A172 (cell line): Measurements from ENCODE around the gene NEU1. TPM values are rescaled to one million over a fixed set of nuclear protein-coding genes. Genes with fewer than 3 reads are reported as not detected.
"Not testable (repeated sequence)": the region's sequence is repeated elsewhere in the genome, so short reads cannot be mapped to it uniquely, and the experiment has no call there.

Experiments
- DNase-seq: peaks from one replicate; pipeline ENCODE4 v3.0.0-alpha.2; 2015; ENCODE audit warnings: low spot score
- total RNA-seq: library from RNA; depleted of rRNA; stranded (reverse); fragments of >200 nt; shearing (Covaris generic); gene quantifications from 2 replicates; pipeline ENCODE4 v1.2.3, GENCODE V29; 2014

The NEU1 gene
- total RNA-seq, 1 experiment from 2014 or later: 107 TPM

DNA sequence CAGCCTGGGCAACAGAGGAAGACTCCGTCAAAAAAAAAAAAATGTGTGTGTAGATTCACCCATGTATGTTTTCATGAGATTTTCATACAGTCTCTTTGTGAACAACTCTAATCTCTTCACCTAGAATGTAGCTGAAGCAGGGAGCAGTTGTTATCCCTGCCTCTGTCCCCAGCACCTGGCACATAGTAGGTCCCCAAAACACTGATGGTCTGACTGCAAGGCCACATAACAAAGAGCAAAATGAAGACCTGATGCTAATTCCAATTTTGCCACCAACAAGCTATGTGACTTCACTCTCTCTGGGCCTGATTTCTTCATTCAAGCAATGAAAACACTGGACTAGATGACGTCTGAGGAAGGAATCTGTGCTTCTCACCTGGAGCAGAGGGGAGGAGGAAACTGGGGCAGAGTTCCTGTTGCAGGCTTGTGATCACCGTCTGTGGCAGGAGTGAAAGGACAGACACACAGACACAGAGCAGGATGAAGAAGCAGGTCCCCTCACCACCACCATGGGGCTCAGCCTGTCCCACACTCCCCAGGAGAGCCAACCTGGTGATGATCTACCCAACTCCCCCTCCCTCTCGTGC lies 11.6 kb upstream of the NEU1 start:
- DNase-seq: no peak

DNA sequence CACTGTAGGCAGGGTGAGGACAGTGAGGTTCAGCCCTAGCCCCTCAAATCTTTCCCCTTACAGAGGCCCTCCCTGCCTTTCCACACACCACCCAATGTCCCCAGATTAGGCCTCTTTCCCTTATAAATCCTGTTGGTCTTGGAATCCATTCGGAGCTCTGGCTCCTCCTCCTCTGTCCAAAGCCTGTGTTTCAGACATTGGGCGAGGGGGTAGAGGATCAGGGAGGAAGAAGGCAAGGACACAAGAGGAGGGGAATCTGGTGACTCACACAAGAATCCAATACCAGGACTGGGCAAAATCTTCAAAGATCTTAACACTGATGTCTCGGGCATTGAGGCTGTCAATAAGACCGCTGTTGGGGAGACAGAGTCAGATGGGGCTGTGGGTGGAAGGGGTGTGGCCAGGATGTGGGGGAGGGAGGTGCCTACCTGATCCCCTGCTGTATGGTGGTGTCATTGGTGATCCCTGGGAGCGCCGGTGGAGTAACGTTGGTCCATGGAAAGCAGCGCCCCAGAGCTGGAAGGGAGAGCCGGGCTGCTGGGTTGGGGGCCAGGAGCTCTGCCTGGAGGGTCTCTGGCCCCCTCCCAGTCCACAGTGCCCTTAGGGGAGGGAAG lies 8.5 kb upstream of the NEU1 start:
- DNase-seq: peak; percentile 21

DNA sequence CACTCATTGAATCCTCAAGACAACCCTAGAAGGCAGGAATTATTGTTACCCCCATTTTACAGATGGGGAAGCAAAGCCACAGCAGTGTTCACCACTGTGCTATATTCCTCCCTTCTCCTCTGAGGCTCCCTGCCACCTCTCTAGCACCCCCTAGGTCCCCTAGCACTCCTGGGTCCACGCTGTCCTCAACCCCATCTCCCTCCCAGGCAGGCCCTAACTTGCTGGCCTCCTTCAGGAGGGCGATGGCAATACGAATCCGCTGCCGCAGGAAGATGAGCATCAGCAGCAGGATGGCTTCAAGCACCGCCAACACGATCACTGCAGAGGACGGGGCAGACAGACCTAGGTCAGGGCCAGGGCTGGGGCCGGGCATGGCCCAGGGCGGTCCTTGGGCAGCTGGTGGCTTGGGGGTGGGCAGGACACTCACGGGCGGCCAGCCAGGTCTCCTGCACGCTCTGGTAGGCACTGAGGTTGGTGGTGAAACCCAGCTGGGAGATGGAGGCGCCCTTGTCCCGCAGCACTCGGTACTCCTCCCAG lies 7.8 kb upstream of the NEU1 start:
- no peak for DNase-seq

DNA sequence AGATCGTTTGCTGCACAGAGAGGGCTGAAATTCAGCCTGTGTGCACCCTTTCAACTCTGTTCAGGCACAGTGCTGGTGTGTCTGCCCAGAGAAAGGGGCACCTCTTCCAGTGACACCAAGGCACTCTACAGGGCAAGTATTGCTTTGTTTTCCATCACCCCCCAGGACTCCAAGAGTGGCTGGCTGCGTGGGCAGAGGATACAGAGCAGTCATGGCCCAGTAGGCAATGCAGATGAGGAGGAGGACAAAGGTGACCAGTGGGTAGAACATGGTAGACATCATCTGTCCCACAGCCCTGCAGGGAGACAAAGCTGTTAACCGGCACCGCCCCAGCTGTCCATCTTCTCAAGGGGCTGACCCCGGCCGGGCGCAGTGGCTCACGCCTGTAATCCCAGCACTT lies 6.7 kb upstream of the NEU1 start:
- DNase-seq: no peak

DNA sequence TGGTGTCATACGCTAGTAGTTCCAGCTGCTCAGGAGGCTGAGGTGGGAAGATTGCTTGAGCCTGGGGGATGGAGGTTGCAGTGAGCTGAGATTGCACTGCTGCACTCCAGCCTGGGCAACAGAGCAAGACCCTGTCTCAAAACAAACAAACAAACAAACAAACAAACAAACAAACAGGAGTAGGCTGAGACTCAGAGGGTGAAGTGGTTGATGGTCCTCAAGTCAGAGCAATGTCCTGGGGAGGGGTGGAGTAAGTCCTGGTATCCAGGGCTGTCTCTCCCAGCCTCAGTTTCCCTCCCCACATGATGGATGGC lies 6.0 kb upstream of the NEU1 start:
- not testable (repeated sequence) for DNase-seq

DNA sequence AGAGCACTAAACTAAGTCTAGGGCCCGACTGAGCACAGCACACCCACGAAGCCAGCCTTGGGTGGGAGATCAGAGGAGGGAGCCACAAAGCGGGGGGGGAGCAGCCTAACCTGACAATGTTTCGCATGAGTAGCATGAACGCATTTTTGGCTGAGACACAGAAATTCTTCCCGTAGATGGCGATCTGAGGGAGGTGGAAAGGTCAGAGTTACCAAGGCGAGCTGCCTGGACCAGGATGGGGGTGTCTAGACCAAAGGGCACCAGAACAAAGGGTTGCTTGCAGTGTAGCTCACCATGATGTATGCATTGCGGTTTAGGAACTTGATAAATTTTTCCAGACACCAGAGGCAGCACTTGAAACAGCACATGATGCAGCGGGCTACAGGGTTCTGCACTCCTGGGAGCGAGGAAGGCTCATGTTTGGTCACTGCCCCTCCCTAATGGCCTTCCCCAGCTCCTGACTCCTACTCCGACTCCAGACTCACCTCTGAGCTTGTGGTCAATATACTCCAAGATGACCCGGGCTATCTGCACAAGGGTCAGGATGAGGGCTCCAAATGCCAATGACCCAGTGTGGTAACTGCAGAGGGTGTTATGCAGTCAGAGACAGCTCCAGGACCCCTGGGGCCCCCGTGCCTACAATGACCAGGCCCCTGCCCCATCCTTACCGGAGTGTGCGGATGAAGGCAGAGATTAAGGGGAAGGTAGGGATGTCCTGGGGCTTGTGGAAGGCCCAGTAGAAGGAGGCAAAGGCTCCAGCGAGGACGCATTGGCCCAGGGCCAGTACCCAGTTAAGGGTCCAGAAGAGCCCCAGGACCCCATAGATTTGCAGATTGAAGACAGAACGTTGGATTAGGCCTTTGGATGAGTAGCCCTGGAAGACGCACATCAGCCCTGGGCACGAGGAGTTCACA lies 2.8 kb upstream of the NEU1 start:
- DNase-seq: no peak

DNA sequence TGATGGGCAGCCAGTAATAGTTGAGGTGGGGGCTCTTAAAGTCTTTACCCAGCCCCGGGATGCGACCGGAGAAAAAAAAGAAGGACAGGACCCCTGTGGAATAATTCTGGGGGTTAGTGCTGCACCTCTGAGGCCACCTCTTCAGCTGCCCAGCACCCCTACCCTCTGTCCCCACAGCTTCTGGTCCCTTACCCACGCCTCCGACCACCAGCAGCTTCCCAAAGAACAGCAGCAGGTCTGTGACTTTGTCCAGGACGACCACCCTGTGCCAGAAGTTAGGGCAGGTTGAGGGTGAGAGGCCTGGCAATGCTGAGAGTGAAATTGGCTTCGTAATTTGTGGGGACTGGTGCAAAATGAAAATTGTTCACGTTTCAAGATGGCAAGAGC lies 2.2 kb upstream of the NEU1 start:
- DNase-seq: no peak

DNA sequence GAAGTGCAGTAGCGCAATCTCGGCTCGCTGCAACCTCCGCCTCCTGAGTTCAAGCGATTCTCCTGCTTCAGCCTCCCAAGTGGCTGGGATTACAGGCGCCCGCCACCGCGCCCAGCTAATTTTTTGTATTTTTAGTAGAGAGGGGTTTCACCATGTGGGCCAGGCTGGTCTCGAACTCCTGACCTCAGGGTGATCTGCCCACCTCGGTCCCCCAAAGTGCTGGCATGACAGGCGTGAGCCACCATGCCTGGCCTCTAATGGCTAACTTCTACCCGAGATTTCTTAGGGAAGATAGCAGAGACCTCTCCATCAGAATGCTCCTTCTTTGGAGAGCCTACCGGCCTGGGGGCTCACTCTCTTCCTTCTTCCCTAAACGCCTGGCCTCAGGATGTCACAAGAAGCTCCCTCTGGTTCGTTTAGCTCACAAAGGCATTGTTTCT lies 1.5 kb upstream of the NEU1 start:
- DNase-seq: not testable (repeated sequence)

DNA sequence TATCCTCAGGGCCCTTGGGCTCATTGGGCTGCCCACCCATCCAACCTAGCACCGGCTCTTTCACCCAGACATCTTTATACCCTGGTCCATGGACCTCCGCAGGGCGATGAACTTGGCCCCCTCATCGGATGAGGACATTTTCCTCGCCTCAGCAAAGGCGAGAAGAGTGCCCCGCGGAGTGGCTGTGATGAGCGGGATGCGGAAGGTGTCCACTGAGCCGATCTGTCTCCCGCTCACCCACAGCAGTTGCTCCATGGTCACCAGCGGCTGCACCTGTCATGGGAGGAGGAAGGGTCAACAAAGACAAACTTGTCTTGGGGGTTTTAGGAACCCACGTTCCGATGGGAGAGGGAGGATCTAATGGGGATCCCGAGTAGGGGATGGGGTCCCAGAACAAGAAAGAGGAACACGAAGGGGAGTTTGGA lies 690 bp downstream of the NEU1 start:
- DNase-seq: no peak

DNA sequence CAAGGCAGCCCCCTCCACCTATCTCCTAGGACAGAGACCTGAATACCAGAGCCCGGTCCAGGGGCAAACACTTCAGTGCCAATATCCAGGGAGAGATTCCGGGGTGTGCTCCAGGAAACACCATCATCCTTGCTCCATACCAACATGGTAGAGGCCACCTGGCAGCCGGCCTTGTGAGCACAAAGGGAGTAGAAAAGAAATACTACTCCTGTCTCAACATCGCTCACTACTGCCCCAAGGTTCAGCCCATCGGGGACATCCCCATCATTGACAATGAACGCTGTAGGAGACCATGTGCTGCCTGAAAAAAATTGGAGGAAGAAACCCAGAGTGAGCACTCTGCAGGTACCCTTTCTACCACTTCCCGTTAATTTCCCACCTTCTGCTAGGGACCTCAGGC lies 1.5 kb downstream of the NEU1 start:
- no peak for DNase-seq

DNA sequence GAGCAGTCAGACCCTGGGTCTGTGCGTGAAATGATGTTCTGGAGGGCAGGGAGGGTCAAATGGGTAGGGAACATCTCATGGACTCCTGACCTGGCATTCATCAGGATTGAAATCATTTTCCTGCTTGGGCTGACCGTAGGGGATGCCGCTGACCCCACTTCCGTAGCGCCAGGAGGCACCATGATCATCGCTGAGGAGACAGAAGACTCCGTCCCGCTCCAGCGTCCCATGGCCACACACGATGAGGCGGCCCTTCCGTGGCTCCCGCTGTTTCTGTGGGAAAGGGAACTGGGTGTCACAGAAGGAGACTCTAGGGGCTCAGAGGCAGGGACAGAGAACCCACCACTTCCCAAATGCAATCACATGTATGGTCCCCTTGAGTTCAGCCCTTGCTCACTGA lies 2.3 kb downstream of the NEU1 start:
- no peak for DNase-seq

DNA sequence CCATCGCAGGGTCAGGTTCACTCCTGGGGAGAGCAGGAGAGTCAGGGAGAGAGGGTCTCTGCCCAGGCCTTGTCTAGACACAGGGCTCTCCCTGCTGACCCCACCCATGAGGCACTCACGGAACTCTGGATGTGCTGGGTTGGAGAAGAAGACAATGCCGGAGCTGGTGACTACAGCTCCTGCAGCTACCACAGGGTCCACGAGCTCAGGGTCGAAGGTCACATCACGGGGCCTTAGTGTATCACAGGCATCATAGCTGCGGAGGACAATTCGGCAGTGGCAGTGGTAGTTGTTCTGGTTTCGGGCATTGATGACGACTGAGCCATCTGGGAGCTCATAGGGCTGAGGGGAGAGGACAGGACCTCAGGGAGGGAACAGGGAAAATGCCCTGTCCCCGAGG lies 2.7 kb downstream of the NEU1 start:
- no peak for DNase-seq

DNA sequence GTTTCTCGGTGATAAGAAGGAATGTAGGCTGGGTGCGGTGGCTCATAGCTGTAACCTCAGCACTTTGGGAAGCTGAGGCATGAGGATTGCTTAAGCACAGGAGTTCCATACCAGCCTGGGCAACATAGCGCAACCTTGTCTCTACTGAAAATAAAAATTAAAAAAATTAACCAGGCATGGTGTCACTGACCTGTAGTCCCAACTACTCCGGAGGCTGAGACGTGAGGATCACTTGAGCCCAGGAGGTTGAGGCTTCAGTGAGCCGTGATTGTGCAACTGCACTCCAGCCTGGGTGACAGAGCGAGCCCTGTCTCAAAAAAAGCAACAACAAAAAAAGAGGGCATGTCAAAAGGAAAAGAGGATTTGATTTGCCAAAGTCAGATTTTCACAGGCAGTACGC lies 3.9 kb downstream of the NEU1 start:
- no peak for DNase-seq

DNA sequence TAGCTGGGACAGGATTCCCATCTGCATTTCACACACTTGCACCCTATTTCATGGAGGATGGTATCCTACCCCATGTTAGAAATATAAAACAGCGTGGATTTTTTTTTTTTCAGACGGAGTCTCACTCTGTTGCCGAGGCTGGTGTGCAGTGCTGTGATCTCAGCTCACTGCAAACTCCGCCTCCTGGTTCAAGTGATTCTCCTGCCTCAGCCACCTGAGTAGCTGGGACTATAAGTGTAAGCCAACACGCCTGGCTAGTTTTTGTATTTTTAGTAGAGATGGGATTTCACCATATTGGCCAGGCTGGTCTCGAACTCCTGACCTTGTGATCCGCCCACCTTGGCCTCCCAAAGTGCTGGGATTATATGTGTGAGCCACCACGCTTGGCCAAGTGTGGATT lies 4.8 kb downstream of the NEU1 start:
- not testable (repeated sequence) for DNase-seq

DNA sequence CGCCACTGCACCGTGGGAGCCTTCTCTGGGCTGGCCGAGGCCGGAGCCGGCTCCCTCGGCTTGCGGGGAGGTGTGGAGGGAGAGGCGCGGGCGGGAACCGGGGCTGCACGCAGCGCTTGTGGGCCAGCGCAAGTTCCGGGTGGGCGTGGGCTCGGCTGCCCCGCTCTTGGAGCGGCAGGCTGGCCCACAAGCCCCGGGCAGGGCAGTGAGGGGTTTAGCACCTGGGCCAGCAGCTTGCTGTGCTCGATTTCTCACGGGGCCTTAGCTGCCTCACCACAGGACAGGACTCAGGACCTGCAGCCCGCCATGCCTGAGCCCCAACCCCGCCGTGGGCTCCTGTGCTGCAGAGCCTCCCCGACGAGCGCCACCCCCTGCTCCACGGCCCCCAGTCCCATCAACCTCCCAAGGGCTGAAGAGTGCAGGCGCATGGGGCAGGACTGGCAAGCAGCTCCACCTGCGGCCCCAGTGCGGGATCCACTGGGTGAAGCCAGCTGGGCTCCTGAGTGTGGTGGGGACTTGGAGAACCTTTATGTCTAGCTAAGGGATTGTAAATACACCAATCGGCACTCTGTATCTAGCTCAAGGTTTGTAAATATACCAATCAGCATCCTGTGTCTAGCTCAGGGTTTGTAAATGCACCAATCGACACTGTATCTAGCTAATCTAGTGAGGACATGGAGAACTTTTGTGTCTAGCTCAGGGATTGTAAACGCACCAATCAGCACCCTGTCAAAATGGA lies 10.5 kb downstream of the NEU1 start:
- not testable (repeated sequence) for DNase-seq

DNA sequence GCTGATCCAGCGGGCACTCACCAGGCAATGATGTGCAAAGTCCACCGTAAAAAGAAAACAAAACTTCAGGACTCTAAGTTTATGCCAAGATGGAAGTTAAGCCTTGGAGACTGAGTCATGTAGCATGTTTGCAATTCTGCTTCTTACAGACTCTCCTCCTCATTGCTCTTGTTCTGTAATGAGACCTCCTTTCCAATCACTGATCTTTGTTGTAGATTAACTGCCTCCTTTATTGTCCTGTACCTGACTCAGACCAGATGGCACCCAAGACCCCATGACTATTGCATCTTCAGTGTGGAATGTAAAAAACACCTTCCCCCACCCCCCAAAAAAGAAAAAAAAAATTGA lies 11.2 kb downstream of the NEU1 start:
- no peak for DNase-seq

DNA sequence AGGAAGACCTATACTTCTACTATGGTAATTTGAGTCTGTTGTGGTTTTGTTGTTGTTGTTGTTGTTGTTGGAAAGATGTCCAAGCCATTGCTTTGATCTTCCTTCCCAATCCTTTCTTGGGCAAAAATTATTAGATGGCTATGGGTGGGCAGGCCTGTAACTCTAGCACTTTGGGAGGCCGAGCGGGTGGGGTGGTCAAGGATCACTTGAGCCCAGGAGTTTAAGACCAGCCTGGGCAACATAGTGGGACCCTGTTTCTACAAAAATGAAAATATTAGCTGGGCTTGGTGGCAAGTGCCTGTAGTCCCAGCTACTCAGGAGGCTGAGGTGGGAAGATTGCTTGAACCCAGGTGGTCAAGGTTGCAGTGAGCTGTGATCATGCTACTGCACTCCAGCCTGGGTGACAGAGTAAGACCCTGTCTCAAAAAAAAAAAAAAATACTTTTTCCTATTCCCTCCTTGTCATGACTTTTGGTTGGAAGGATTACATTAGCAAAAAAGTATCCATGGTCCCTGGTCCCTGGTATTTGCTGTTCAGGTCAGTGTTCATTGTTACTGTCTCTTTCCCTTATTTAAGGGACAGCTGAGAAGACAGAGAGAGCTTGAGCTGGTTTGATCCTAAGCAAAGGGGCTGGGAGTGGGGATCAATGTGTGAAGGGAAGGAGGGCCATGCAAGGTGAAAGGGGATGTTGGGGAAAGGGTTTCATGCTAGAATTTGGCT lies 11.7 kb downstream of the NEU1 start:
- DNase-seq: no peak

DNA sequence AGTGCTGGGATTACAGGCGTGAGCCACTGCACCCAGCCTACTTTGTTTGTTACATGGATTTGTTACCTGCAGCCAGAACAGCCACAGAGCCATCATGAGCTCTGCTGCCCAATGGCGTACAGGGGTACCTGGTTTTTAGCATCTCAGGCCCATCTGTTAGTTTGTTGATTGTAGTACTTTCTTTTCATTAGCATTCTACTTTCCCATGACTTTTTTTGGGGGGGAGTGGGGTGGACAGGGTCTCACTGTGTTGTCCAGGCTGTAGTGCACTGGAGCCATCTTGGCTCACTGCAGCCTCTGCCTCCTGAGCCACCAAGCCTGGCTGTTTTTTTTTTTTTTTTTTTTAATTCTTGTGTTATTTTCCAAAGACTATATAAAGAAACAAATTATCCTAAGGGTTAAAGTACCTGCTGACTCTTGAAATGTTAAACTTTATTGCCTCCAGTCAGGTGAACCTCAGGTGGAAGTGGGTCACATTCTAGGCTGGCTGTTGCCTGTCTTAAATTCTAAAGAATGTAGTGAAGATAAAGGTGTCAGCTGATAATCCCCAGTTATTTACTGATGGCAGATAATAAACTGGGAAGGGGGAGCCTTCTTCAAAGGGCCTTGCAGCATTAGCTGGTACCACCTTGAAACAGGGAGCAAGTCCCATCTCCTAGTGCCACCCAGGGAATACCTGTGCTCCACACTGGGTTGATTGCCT lies 15.2 kb downstream of the NEU1 start:
- DNase-seq: no peak

DNA sequence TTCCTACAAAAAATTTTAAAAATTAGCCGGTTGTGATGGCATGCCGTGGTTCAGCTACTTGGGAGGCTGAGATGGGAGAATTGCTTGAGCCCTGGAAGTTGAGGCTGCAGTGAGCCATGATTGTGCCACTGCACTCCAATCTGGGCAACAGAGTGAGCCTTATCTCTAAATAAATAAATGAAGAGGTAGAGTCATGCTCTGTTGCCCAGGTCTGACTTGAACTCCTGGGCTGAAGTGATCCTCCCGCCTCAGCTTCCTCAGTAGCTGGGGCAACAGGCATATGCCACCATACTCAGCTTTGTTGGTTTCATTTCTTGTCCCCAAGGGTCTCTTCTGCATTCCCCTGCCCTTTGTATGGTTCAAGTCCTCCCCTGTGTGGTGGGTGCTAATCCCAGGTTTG lies 18.1 kb downstream of the NEU1 start:
- DNase-seq: no peak

DNA sequence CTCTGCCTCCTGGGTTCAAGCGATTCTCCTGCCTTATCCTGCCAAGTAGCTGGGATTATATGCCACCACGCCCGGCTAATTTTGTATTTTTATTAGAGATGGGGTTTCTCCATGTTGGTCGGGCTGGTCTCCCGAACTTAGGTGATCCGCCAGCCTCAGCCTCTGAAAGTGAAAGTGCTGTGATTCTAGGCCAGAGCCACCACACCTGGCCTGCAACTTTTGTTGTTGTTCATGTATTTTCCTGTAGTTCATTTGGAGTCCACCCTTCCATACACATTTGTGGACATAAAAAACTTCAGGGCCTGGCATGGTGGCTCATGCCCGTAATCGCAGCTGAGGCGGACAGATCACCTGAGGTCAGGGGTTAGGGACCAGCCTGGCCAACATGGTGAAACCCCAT lies 20.6 kb downstream of the NEU1 start:
- DNase-seq: no peak

DNA sequence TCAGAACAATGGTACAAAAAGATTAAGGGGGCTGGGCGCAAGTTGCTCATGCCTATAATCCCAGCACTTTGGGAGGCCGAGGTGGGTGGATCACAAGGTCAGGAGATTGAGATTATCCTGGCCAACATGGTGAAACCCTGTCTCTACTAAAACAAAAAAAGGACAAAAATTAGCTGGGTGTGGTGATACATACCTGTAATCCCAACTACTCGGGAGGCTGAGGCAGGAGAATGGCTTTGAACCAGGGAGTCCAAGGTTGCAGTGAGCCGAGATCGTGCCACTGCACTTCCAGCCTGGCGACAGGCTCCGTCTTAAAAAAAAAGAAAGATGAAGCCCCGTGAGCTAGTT lies 22.9 kb downstream of the NEU1 start:
- not testable (repeated sequence) for DNase-seq
